Peyer's patch (tissue), 4 donors: ENCODE results near the gene UBE2L5. TPM values are rescaled to one million over a fixed set of nuclear protein-coding genes. Genes with fewer than 3 reads are reported as not detected.

Experiments
- DNase-seq, 3 donors: peaks; one replicate each; pipeline ENCODE4 v3.0.0-alpha.2; 2017 to 2019
- H3K27ac ChIP-seq, 4 donors: fragments of 200-600 bp; sonication (generic); one replicate each; pipeline ENCODE4 v1.5.1; 2016 to 2019
- H3K27me3 ChIP-seq, 2 donors: fragments of 200-600 bp; sonication (generic); one replicate each; pipeline ENCODE4 v1.5.1; 2019
- H3K36me3 ChIP-seq, 3 donors: fragments of 200-600 bp; sonication (generic); one replicate each; pipeline ENCODE4 v1.5.1; 2016 to 2019
- H3K4me1 ChIP-seq, 4 donors: fragments of 200-600 bp; sonication (generic); one replicate each; pipeline ENCODE4 v1.5.1; 2016 to 2019
- H3K4me3 ChIP-seq, 4 donors: fragments of 200-600 bp; sonication (generic); 1 replicate in 3 of 4; 2 replicates in 1 of 4; pipeline ENCODE4 v1.5.1; 2016 to 2019; ENCODE audit warnings: mild to moderate bottlenecking in 1 of 4
- H3K9me3 ChIP-seq, 4 donors: fragments of 200-600 bp; sonication (generic); one replicate each; pipeline ENCODE4 v1.5.1; 2016 to 2019; ENCODE audit warnings: mild to moderate bottlenecking in 1 of 4
- POLR2A ChIP-seq, 2 donors: fragments of 450-650 bp; IDR thresholded peaks; one replicate each; pipeline ENCODE4 v1.5.1; 2017; ENCODE audit warnings: antibody characterized with exemption in 2 of 2, mild to moderate bottlenecking in 2 of 2, moderate library complexity in 2 of 2
- total RNA-seq, 4 donors: library from RNA; depleted of rRNA; stranded (reverse); fragments of >200 nt; gene quantifications; one replicate each; pipeline ENCODE4 v1.1.0, GENCODE V29; 2016
- TF ChIP-seq, protein P1 (sequence below), 6 experiments: fragments of 450-650 bp in 4 of 6; fragments of 200-600 bp in 2 of 6; sonication (generic) in 1 of 6; IDR thresholded peaks; one replicate each; pipeline ENCODE4 v1.5.1; 2017 to 2019; ENCODE audit warnings: antibody characterized with exemption in 6 of 6, mild to moderate bottlenecking in 3 of 6, moderate library complexity in 1 of 6

UBE2L5 gene
- total RNA-seq, 4 donors from 2014 or later, result not detected

- H3K4me3 ChIP-seq, result no peak overlapping the region
- H3K36me3 ChIP-seq, result no peaks in the 10 kb centered on the region
- peak in 1 of 2 donors; percentile 23 for TF ChIP-seq POLR2A (IDR thresholded peaks at IDR 0.05)
- TF ChIP-seq, protein P1, sequence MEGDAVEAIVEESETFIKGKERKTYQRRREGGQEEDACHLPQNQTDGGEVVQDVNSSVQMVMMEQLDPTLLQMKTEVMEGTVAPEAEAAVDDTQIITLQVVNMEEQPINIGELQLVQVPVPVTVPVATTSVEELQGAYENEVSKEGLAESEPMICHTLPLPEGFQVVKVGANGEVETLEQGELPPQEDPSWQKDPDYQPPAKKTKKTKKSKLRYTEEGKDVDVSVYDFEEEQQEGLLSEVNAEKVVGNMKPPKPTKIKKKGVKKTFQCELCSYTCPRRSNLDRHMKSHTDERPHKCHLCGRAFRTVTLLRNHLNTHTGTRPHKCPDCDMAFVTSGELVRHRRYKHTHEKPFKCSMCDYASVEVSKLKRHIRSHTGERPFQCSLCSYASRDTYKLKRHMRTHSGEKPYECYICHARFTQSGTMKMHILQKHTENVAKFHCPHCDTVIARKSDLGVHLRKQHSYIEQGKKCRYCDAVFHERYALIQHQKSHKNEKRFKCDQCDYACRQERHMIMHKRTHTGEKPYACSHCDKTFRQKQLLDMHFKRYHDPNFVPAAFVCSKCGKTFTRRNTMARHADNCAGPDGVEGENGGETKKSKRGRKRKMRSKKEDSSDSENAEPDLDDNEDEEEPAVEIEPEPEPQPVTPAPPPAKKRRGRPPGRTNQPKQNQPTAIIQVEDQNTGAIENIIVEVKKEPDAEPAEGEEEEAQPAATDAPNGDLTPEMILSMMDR (IDR thresholded peaks at IDR 0.05), result no peak
- H3K27me3 ChIP-seq, result no peaks in the 10 kb centered on the region
- no peaks in the 10 kb centered on the region for H3K9me3 ChIP-seq
- peak in 2 of 3 donors; percentile 65 to 69 for DNase-seq
- H3K27ac ChIP-seq, result peak overlapping the region in 3 of 4 donors; percentile 31 to 85 (median 83)
- H3K4me1 ChIP-seq, result peaks cover 0 to 36% (median 2%) of the 10 kb centered on the region in 4 donors
Observed at GRCh38 chr13:30398601-30399072, 23.7 kb upstream of the UBE2L5 start.

DNA sequence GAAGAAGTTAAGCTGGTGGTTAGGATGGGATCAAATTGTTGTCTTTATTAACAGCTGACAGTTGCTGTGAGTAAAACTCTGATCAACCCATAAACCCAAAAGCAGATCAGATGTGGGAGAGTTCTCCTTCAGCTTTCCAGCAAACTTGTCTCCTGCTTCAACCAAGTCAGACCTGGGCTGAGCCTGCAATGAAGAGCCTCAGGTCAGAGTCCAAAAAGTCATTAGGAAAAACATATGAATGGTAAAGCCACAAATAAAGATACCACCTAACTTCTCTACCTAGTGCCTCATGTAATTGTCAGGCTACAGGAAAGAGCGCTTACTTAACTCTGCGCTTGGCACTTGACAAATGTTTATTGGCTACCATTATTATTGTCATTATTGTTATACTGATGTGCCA is 21.9 kb upstream of the UBE2L5 start:
- Histone ChIP-seq H3K27ac (no peak overlapping the region), H3K4me3 (no peak overlapping the region), H3K36me3 (no peaks in the 10 kb centered on the region), H3K4me1 (peaks cover 0 to 29% (median 0%) of the 10 kb centered on the region in 4 donors), H3K9me3 (no peaks in the 10 kb centered on the region), H3K27me3 (no peaks in the 10 kb centered on the region)
- DNase-seq, result no peak
- no peak for TF ChIP-seq POLR2A (IDR thresholded peaks at IDR 0.05)
- TF ChIP-seq, protein P1 (IDR thresholded peaks at IDR 0.05), result no peak

GRCh38 chr13:30401347-30401746 is 20.9 kb upstream of the UBE2L5 start:
- Histone ChIP-seq H3K4me3 (no peak overlapping the region), H3K27me3 (no peaks in the 10 kb centered on the region), H3K36me3 (no peaks in the 10 kb centered on the region), H3K9me3 (no peaks in the 10 kb centered on the region), H3K4me1 (peaks cover 0 to 27% (median 0%) of the 10 kb centered on the region in 4 donors), H3K27ac (no peak overlapping the region)
- TF ChIP-seq POLR2A (IDR thresholded peaks at IDR 0.05), result no peak
- TF ChIP-seq, protein P1 (IDR thresholded peaks at IDR 0.05), result no peak
- DNase-seq, result no peak

DNA sequence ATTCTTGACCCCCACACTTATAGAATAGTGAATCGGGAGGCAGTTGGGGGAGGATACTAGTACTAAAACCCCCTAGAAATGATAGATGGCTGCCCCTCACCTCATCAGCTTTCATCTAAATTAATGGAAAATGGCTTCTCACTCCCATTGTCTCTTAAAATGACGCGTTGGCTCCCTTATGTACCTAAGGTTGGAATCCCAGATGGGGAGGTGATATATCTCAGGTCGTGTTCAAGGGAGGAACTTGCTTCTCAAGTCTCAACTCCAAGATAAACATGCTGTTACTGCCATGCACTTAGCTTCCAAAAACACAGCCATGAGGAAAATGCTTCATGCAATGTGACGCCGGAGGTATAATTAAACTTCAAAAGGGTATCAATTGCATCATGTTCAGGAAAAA is 18.8 kb upstream of the UBE2L5 start:
- Histone ChIP-seq H3K27me3 (no peaks in the 10 kb centered on the region), H3K4me1 (peaks cover 0 to 22% (median 3%) of the 10 kb centered on the region in 4 donors), H3K36me3 (no peaks in the 10 kb centered on the region), H3K4me3 (no peak overlapping the region), H3K27ac (no peak overlapping the region), H3K9me3 (no peaks in the 10 kb centered on the region)
- DNase-seq, result no peak
- TF ChIP-seq, protein P1 (IDR thresholded peaks at IDR 0.05), result no peak
- TF ChIP-seq POLR2A (IDR thresholded peaks at IDR 0.05), result no peak

DNA sequence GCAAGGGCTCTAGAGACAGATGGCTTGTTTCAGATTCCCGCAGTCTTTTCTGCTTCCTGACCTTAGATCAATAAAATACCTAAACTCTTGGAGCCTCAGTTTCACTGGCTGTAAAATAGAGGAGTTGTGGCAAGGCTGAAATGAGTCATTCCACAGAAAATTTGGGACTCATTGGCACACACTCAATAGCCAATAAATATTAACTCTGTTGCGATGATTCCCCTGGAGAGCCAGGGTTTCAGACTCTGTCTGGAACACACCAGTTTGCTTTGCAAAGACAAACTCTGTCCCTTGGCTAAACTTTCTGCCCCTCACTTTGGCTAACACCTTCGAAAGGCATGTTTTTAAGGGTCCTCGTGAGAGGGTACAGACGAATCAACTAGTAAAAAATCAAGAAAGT is 18.1 kb upstream of the UBE2L5 start:
- Histone ChIP-seq H3K4me3 (no peak overlapping the region), H3K9me3 (no peaks in the 10 kb centered on the region), H3K36me3 (no peaks in the 10 kb centered on the region), H3K4me1 (peaks cover 0 to 19% (median 3%) of the 10 kb centered on the region in 4 donors), H3K27ac (no peak overlapping the region), H3K27me3 (no peaks in the 10 kb centered on the region)
- no peak for DNase-seq
- TF ChIP-seq, protein P1 (IDR thresholded peaks at IDR 0.05), result no peak
